ENCODE data around the gene TSPAN1. TPM values are rescaled to one million over a fixed set of nuclear protein-coding genes. Genes with fewer than 3 reads are reported as not detected.
"Not testable (repeated sequence)": the region's sequence is repeated elsewhere in the genome, so short reads cannot be mapped to it uniquely, and the experiment has no call there.

TSPAN1 gene
- total RNA-seq, 1 experiment from 2014 or later = 2.3 TPM

DNA sequence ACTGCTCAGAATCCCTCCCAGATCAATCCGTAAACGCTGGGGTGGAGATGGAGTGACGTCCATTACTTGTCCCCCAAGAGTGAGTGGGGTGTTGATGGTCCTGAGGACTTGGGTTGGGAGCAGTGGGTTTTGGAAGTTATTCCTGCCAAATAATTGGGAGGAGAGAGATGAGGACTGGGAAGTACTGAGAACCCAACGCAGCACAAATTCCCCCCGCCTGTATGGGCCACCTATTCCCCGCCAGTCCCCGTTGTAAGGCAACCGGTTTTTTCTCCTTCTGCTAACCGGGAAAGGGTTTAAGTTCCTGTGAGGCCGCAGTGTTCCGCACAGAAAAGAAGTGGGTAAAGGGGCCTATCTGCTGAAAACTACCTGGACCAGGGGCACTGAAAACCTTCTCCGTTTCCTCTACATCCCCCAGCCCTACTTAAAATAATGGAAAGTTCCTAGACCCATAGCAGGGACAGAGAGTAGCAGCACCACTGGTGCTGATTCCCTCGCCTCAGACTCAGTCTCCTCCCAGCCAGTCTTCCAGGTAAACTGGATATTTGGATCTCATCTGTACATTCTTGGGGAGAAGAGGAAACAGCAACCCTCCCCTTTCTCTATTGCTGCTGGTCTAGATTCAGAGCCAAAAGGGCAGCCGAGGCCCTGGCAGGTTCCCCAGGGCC, 29.0 kb downstream of the TSPAN1 start:
- no peak for DNase-seq (ENCODE audit: low read depth)
- in situ Hi-C loops (cut with HindIII; ENCODE audit: low pct_unique_long_range_greater_than_20kb, low sequenced_read_pairs) = no loop called here

DNA sequence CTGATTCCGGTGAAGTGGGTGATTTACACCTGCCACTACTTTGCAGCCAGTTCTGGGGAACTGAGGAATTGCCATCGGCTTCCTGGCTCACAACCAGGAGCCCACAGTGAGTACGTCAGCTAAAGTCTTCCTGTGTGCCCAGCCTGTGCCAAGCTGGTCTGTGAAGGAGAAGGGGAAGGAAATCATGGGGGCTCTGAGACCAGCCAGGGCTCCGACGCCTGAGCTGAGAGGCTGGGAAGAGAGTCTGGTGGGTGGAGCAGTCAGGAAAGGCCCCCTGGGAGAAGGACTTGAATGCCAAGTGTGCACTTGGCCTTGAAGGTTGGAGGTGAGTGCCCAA, 29.5 kb downstream of the TSPAN1 start:
- DNase-seq (ENCODE audit: low read depth) = no peak
- in situ Hi-C loops (cut with HindIII; ENCODE audit: low pct_unique_long_range_greater_than_20kb, low sequenced_read_pairs) = no loop called here

DNA sequence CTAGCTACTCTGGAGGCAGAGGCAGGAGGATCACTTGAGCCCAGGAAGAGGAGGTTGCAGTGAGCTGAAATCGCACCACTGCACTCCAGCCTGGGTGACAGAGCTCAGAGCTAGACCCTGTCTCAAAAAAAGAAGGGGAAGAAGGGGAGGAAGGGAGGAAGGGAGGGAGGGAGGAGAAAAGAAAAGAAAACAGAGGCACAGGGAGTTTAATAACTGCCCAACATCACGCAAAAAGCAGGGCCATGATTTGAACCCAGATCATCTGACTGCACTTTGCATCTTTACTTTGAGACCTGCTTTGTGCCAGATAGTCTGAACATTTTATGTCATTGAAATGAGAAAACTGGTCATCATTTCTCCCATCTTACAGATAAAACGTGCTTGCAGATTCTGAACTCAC, 30.3 kb downstream of the TSPAN1 start:
- in situ Hi-C loops (cut with HindIII; ENCODE audit: low pct_unique_long_range_greater_than_20kb, low sequenced_read_pairs) = no loop called here
- DNase-seq (ENCODE audit: low read depth) = no peak

DNA sequence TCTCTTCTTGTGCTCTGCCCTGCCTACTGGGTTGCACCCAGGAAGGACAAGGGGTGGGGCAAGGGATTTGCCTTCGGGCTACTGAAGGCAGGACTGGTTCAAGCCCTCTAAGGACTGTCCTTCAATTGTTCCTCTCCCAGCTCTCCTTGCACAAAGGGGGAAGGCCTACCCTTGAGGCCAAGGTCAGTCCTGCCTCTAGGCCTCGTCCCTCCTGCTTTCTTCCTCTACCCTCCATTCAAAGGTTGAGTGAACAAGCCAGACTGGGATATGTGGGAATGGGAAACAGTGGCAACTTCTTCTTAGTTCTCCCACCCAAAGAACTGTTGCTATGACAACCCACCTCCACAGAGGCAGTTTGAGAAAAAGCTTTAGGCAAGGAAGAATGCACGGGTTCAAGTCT, 30.9 kb downstream of the TSPAN1 start:
- in situ Hi-C loops (cut with HindIII; ENCODE audit: low pct_unique_long_range_greater_than_20kb, low sequenced_read_pairs) = no loop called here
- DNase-seq (ENCODE audit: low read depth) = no peak

DNA sequence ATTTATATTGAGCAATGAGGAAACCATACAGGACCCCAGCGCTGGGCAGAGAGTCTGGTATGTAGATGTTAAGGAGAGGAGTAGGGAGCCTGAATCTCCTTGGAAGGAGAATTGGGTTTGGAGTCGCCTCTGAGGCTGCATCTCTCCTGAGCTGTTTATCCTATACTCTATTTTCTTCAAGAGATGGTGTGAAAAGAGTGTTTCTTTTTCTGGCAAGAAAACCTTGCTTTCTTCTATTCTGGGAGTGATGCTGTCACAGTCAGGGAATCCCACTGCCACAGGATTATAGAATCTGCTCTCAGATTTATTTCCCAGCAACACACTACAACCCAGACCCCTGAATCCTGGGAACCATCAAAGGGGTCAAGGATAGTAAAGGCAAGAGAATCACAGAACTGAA, 31.5 kb downstream of the TSPAN1 start:
- in situ Hi-C loops (cut with HindIII; ENCODE audit: low pct_unique_long_range_greater_than_20kb, low sequenced_read_pairs) = no loop called here
- no peak for DNase-seq (ENCODE audit: low read depth)

DNA sequence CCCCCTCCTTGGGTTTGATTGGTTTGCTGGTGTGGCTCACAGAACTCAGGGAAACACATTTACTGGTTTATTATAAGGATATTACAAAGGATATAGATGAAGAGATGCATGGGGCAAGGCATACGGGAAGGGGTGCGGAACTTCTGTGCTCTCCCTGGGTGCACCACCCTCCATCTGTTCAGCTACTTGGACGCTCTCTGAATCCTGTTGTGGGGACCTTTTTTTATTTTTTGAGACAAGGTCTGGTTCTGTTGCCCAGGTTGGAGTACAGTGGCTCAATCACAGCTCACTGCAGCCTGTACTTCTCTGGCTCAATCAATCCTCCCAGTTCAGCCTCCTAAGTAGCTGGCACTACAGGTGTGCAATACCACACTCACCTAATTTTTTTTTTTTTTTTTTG, 35.7 kb downstream of the TSPAN1 start:
- in situ Hi-C loops (cut with HindIII; ENCODE audit: low pct_unique_long_range_greater_than_20kb, low sequenced_read_pairs) = no loop called here
- no peak for DNase-seq (ENCODE audit: low read depth)

DNA sequence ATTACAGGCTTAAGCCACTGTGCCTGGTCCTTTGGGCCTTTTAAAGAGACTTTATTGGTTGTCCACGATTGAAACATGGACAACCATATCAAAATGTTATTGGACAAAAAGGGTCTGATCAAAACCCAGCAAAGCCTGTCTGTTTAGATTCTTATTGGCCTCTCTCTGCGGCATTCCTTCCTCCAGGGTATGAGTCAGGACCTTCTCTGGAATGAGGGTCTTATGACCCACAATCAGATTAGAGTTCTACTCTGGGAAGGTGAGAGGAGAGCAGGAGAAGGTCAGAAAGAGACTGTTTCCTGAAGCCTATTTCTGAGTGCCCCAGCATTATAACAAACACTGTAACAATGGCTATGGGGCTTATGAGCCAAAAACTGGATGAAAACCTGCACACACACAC, 36.2 kb downstream of the TSPAN1 start:
- DNase-seq (ENCODE audit: low read depth) = no peak
- in situ Hi-C loops (cut with HindIII; ENCODE audit: low pct_unique_long_range_greater_than_20kb, low sequenced_read_pairs) = no loop called here

DNA sequence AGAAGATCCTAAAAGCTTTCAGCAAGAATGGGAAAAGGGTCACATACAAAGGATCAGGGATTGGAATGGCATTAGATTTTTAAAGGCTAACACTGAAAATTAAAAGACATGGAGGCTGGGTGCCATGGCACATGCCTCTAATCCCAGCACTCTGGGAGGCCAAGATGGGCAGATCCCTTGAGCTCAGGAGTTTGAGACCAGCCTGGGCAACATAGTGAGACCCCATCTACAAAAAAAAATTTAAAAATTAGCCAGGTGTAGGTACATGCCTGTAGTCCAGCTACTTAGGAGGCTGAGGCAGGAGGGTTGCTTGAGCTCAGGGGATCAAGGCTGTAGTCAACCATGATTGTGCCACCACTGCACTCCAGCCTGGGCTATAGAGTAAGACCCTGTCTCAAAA, 40.6 kb downstream of the TSPAN1 start:
- in situ Hi-C loops (cut with HindIII; ENCODE audit: low pct_unique_long_range_greater_than_20kb, low sequenced_read_pairs) = no loop called here
- DNase-seq (ENCODE audit: low read depth) = no peak

DNA sequence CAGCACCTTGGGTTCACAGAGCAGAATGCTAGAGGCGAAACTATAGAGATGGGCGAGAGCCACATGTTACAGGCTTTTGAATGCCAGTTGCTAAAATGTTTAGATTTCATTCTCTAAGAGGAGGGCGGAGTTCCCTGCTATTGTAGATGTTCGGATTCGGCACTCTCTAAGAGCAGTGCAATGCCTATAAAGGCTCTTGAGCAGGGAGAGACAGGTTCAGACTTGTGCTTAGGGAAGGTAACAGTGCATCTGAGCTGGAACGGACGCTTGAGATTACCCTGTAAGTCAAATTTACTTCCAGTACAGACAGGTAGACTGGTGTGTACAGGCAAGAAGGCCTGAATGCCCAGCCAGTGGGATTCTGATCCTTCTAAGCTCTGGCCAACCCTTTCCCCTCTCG, 43.6 kb downstream of the TSPAN1 start:
- in situ Hi-C loops (cut with HindIII; ENCODE audit: low pct_unique_long_range_greater_than_20kb, low sequenced_read_pairs) = no loop called here
- DNase-seq (ENCODE audit: low read depth) = no peak

DNA sequence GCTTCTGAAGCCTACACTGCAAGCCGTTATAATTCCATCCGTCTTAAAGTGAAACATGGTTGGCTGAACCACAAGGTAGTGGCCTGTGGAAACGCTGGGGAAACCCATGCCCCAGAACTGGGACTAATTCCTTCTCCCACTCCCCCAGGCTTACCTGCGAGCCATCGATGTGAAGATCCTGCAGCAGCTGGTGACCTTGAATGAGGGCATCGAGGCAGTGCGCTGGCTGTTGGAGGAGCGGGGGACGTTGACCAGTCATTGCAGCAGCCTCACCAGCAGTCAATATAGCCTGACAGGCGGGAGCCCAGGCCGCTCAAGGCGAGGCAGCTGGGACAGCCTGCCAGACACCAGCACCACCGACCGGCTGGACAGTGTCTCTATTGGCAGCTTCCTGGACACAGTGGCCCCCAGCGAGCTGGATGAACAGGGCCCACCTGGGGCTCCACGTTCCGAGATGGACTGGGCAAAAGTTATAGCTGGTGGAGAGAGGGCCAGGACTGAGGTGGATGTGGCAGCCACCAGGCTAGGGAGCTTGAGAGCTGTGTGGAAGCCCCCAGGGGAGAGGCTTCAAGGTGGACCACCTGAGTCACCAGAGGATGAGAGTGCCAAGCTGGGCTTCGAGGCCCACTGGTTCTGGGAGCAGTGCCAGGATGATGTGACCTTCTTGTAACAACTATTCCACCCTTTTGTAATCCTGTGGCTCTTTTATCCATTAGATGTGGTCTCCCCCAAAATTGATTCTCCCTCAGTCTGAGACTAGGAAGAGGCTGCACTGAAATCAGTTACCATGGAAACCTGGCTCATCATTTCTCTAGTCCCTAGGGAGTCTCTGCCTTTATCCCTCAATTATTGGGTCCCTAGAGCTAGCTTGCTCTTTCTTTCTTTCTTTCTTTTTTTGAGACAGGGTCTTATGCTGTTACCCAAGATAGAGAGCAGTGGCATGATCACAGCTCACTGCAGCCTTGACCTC, 44.9 kb downstream of the TSPAN1 start:
- no peak for DNase-seq (ENCODE audit: low read depth)
- in situ Hi-C loops (cut with HindIII; ENCODE audit: low pct_unique_long_range_greater_than_20kb, low sequenced_read_pairs) = no loop called here

DNA sequence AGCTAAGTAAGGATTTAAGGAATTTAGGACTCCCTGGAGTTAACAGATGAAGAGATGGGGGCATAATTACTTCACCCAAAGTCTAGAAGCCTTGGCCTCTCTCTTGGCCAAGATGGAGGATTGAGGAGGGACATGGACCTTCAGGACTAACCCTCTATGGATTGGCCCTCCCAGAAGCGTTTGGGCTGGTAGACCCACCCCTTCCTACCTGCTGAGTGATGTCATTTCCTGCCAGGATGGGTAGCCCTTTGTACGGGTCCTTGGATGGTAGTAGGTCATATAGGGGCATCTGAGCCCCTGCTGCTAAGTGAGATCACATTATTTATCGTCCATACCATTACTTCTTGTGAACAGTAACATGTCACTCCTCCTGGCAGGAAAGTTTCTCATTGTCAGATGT, 45.9 kb downstream of the TSPAN1 start:
- no peak for DNase-seq (ENCODE audit: low read depth)
- in situ Hi-C loops (cut with HindIII; ENCODE audit: low pct_unique_long_range_greater_than_20kb, low sequenced_read_pairs) = no loop called here

DNA sequence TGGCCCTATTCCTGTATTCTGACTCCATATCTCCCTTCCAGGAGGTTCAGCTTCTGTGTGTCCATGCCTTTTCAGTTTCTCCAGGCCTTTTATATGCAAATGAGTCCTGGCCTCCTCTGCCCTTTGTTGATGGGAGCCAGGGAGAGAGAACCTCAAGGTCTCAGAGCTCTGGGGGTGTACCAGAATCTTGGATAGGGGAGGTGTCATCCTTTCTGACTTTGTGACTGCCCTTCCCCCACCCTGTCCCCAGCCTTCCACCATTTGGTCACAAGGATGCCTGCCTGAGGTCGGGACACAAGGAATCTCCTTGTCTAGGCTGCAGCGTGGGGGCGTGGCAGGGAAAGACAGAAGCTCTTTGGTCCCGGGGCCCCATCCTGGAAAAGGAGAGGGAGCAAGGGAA, 46.9 kb downstream of the TSPAN1 start:
- in situ Hi-C loops (cut with HindIII; ENCODE audit: low pct_unique_long_range_greater_than_20kb, low sequenced_read_pairs) = no loop called here
- DNase-seq (ENCODE audit: low read depth) = no peak

DNA sequence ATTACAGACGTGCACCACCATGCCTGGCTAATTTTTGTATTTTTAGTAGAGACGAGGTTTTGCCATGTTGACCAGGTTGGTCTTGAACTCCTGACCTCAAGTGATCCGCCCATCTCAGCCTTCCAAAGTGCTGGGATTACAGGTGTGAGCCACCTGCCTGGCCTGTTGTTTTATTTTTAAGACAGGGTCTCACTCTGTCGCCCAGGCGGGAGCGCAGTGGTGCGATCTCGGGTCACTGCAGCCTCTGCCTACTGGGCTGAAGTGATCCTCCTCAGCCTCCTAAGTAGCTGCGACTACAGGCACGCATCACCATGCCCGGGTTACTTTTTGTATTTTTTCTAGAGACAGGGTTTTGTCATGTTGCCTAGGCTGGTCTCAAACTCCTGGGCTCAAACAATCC, 48.2 kb downstream of the TSPAN1 start:
- DNase-seq (ENCODE audit: low read depth); in situ Hi-C loops (cut with HindIII; ENCODE audit: low pct_unique_long_range_greater_than_20kb, low sequenced_read_pairs): not testable (repeated sequence)

DNA sequence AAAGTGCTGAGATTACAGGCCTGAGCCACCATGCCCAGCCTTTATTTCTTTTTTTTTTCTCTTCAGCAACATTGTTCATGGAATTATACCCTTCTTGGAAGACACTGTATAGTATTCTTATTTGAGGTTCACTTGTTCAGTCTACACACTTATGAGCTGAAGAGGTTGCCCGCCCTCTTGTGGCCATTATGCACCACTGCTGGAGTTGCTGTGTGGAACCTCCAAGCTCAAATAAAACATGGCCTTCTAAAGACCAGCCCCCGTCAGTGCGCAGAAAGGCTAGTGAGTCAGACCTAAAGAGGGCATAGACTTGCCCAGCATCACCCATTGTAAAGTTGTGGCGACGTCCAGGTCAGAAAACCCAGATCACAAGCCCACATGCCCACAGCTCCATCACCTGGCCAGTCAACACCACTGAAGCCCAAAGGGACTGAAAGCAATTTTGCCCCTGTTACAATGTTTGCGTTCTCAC, 48.6 kb downstream of the TSPAN1 start:
- peak; percentile 73 for DNase-seq (ENCODE audit: low read depth)
- in situ Hi-C loops (cut with HindIII; ENCODE audit: low pct_unique_long_range_greater_than_20kb, low sequenced_read_pairs) = no loop called here

DNA sequence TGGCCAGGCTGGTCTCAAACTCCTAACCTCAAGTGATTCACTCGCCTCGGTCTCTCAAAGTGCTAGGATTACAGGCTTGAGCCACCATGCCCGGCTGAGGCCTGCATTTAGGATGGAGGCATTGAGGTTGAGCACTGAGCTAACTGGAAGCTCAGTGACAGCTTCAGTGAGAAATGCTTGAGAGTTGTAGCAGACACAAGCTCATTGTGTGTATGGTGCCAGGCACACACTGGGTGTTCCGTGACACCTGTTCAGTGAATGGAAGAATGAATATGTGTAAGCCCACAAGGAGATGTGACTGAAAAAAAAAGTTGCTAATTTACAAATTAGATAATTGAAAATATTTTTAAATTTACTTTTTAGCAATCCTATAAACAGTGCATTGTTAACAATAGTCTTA, 50.1 kb downstream of the TSPAN1 start:
- DNase-seq (ENCODE audit: low read depth) = no peak
- in situ Hi-C loops (cut with HindIII; ENCODE audit: low pct_unique_long_range_greater_than_20kb, low sequenced_read_pairs) = no loop called here

DNA sequence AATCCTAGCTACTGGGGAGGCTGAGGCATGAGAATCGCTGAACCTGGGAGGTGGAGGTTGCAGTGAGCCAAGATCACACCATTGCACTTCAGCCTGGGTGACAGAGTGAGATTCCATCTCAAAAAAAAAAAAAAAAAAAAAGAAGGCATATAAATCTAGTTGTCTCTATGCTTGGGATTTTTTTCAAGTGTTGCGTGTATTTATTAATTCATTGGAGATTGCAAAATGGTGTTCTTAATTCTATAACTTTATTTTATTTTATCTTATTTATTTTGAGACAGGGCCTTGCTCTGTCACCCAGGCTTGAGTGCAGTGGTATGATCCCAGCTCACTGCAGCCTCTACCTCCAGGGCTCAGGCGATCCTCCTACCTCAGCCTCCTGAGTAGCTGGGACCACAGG, 56.3 kb downstream of the TSPAN1 start:
- in situ Hi-C loops (cut with HindIII; ENCODE audit: low pct_unique_long_range_greater_than_20kb, low sequenced_read_pairs) = not testable (repeated sequence)

More for the DNA sequence above, 56.3 kb downstream of the TSPAN1 start:
- DNase-seq (ENCODE audit: low read depth) = not testable (repeated sequence)

All from Caki2 (cell line).